Choroid plexus epithelial cell (primary cell): ENCODE measurements around the gene PLA2G3.
A peak's percentile ranks its signal among the peaks of the same experiment; 100 is the strongest.

Source experiments
- DNase-seq: peaks from one replicate; pipeline ENCODE4 v3.0.0-alpha.2; 2010; ENCODE audit warnings: low read depth
- H3K4me3 ChIP-seq: 2 replicates; pipeline ENCODE4 v1.5.1; 2011; ENCODE audit warnings: low read depth, mild to moderate bottlenecking, control low read depth, low read length, moderate library complexity
- TF ChIP-seq, protein P1 (sequence below): conservative IDR thresholded peaks from 2 replicates; pipeline ENCODE4 v1.5.1; 2011; ENCODE audit warnings: low read depth, mild to moderate bottlenecking, control low read depth, inconsistent platforms, low read length, moderate library complexity

Gene PLA2G3

DNA sequence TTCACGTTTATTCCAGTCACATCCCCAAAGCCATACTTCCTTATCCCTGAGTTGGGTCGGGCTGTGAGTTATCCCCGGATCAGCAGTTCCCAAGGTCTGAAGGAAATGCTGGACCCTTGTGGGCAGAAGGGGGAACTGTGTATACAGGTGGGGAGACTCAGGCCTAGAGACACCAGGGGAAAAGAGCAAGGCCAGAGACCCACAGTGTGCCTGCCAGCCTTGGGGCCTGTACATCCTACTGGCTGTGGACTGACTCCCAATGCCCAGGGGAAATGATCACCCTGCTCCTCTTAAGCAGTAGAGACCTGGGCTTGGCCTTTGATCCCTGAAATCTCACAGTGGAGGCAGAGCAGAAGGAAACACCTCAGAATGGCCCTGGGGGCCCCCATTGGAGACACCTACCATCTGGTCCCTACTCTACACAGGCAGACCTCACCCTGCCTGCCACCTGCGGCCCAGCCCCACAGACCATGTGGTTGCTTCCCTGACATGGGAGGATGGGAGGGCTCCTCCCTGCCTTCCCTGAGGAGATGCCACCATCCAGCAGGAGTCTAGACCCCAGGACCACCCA, 34.2 kb downstream of the PLA2G3 start:
- peak overlapping the region; percentile 92 for H3K4me3 ChIP-seq
- DNase-seq = no peak
- TF ChIP-seq, protein P1, sequence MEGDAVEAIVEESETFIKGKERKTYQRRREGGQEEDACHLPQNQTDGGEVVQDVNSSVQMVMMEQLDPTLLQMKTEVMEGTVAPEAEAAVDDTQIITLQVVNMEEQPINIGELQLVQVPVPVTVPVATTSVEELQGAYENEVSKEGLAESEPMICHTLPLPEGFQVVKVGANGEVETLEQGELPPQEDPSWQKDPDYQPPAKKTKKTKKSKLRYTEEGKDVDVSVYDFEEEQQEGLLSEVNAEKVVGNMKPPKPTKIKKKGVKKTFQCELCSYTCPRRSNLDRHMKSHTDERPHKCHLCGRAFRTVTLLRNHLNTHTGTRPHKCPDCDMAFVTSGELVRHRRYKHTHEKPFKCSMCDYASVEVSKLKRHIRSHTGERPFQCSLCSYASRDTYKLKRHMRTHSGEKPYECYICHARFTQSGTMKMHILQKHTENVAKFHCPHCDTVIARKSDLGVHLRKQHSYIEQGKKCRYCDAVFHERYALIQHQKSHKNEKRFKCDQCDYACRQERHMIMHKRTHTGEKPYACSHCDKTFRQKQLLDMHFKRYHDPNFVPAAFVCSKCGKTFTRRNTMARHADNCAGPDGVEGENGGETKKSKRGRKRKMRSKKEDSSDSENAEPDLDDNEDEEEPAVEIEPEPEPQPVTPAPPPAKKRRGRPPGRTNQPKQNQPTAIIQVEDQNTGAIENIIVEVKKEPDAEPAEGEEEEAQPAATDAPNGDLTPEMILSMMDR = peak; percentile 20

DNA sequence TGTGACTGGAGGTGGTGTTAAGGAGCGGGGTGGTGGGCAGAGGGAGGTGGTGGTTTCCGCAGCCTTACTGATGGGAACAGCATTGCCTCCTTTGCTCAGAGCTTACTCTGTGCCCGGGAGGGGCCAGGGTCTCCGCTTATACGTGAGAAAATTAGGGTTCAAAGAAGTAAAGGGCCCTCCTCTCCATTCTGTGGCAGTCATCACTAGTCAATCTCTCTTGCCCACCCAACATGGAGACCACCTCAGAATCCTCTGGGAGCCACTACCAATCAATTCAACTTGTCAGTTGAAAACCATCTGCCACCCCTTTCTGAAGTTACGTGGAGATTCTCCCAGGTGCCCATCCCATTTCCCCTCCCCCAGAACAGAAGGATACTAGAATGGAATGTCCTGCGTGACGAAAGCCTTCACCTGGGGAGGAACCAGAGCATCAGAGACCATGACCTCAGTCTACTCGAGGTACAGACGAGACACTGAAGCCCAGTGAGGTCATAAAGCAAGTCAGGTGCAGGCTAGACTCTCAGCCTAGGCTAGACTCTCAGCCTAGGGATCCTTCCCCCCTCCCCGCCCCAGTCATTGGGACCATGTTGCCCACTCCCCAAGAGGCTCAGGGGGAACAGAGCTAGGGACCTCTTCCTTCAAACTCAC, 34.9 kb downstream of the PLA2G3 start:
- DNase-seq = no peak
- no peak overlapping the region for H3K4me3 ChIP-seq
- TF ChIP-seq, protein P1 = no peak

DNA sequence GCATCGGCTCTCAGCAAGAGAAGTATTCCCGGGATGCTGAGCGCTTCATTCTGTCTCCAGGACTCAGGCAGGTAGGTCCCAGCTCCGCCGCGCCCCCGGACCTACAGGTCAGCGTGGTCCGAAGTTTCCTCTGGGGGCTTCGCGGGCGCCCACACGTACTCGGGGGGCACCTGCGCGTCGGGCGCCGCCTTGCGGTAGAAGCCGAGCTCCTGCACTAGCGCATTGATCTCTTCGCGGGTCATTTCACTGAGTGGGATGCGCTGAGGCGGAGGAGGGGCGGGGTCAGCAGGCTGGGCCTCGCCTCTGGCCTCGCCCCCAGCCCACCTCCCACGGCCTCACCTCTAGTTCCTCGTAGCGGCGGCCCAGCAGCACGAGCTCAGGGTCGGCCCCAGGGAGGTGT, 35.4 kb downstream of the PLA2G3 start:
- H3K4me3 ChIP-seq = no peak overlapping the region
- TF ChIP-seq, protein P1 = peak; percentile 51
- DNase-seq = no peak

GRCh38 chr22:31103899-31104694, 36.2 kb downstream of the PLA2G3 start:
- TF ChIP-seq, protein P1 = no peak
- no peak for DNase-seq
- H3K4me3 ChIP-seq = no peak overlapping the region

- TF ChIP-seq, protein P1 = no peak
- no peak overlapping the region for H3K4me3 ChIP-seq
Observed at GRCh38 chr22:31103111-31103510, 37.2 kb downstream of the PLA2G3 start.

GRCh38 chr22:31102441-31103081, 37.7 kb downstream of the PLA2G3 start:
- no peak overlapping the region for H3K4me3 ChIP-seq
- DNase-seq = peak; percentile 96
- TF ChIP-seq, protein P1 = no peak

More at GRCh38 chr22:31103111-31103510, 37.2 kb downstream of the PLA2G3 start:
- no peak for DNase-seq
